VCaP (cell line): ENCODE data around the gene TLE2.

ENCODE experiments used
- H3K27ac ChIP-seq: fragments of 450-650 bp; 2 replicates; pipeline ENCODE4 v1.5.1; 2017
- CTCF ChIP-seq: fragments of 450-650 bp; conservative IDR thresholded peaks from 2 replicates; pipeline ENCODE4 v1.5.1; 2017; ENCODE audit warnings: mild to moderate bottlenecking, moderate library complexity

The TLE2 gene

GRCh38 chr19:3029065-3029923, at the start of gene TLE2:
Gene TLE2, minus strand, starts transcription at chr19:3029280. Its CDS starts 376 bp downstream, at chr19:3028904.
- H3K27ac ChIP-seq: peak within 1 kb of the TSS; percentile 41; the same call in 1 of the 2 replicates
- no peak for TF ChIP-seq CTCF

GRCh38 chr19:3075605-3076431, 46.7 kb upstream of the TLE2 start:
- no peak overlapping the region for H3K27ac ChIP-seq
- peak; percentile 89 for TF ChIP-seq CTCF

DNA sequence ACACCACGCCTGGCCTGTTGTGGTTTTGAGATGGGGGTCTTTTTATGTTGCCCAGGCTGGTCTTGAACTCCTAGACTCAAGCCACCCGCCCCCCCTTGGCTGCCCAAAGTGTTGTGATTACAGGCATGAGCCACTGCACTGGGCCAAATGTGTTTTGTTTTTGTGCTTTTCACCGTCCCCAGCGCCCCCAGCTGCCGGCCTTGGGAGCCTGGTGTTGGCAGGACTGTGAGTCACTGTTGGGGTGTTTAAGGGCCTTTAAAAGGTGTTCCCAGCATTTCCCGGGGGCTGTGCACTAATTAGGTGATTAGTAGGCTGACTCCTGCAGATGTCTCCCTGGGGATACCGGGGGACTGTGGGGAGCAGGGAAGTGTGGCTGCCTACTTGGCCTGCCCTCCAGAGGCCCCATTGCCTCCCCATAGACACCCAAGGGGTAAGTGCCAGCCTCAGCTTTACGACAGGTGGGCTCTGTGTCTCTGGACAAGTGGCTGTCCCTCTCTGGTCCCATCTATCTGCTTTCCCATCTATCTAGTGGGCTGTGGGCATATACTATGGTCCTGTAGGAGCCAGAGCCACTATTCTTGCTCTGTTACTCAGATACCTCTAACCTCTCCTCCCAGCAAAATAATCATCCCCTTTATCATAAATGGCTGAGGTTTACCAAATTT, 45.0 kb upstream of the TLE2 start:
- no peak overlapping the region for H3K27ac ChIP-seq

GRCh38 chr19:3073159-3073563, 44.1 kb upstream of the TLE2 start:
- no peak for TF ChIP-seq CTCF
- H3K27ac ChIP-seq: no peak overlapping the region

More for the DNA sequence above, 45.0 kb upstream of the TLE2 start:
- TF ChIP-seq CTCF: no peak

DNA sequence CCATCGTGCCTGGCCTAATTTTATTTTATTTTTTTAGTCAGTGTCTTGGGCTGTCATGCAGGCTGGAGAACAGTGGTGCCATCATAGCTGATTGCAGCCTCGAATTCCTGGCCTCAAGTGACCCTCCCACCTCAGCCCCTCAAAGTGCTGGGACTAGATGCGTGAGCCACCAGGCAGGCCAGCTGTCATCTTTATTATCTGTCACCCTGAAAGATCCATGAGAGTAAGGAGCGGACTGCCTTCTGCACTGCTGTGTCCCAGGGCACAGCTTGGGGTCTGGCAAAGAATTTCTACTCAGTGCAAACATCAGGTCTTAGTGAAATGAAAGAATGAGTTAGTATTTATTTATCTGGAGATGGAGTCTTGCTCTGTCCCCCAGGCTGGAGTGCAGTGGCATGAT, 42.7 kb upstream of the TLE2 start:
- no peak overlapping the region for H3K27ac ChIP-seq
- TF ChIP-seq CTCF: no peak

DNA sequence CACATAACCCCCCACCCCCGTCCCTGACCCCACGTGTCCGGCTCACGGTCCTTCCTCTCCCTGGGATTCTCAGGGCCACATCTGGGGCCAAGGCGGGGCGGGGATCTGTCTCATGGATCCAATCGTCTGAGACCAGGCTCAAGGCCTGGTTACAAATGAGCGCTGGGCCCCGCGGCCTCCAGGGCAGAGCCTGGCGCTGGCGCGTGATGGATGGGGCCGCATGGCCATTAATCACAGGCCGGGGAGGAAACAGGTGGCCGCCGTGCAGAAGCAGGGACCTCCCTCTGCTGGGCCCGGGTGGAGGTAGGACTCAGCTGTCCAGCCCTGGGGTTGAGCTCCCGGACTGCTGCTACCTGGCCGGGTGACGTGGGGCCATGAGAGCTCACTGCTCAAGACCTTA, 39.0 kb upstream of the TLE2 start:
- TF ChIP-seq CTCF: no peak
- H3K27ac ChIP-seq: no peak overlapping the region

DNA sequence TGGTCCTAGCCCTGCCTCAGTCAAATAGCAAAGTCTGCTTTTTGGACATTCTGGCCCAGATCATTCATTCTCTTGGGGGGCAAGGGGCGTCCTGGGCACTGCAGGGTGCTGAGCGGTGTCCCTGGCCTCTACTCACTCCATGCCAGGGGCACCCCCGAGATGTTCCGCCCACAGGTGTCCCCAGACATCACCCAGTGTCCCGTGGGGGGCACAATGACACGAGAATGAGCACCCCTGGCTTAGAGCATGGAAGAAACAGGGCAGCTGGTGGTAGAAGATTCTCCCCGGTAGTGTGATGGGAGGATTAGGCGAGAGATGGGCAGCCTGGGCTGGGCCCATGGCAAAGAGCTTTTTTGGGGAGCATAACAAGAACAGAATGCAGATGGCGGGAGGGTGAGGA, 38.5 kb upstream of the TLE2 start:
- H3K27ac ChIP-seq: no peak overlapping the region
- no peak for TF ChIP-seq CTCF
